Right cardiac atrium (tissue), 5 donors: Measurements from ENCODE around the gene HS1BP3. TPM values are rescaled to one million over a fixed set of nuclear protein-coding genes. Genes with fewer than 3 reads are reported as not detected.

Experiments
- ATAC-seq, 2 donors: fragments of 200-7000 bp; cut with Tn5 transposase; one replicate each; pipeline versions ENCODE4 v1.8.0 to v1.9.1; 2020; ENCODE audit warnings: moderate library complexity in 2 of 2, mild to moderate bottlenecking in 1 of 2
- DNase-seq, 3 donors: peaks; one replicate each; pipeline ENCODE4 v3.0.0-alpha.2; 2020
- H3K27ac ChIP-seq: one replicate; pipeline ENCODE4 v1.5.1; 2013; ENCODE audit warnings: mild to moderate bottlenecking, low read length, control low read depth, moderate library complexity
- H3K27me3 ChIP-seq: one replicate; pipeline ENCODE4 v1.6.1; 2013; ENCODE audit not compliant: control insufficient read depth, insufficient read depth
- H3K4me1 ChIP-seq: one replicate; pipeline ENCODE4 v1.6.1; 2013; ENCODE audit warnings: low read length; ENCODE audit not compliant: control insufficient read depth, insufficient read depth
- H3K4me3 ChIP-seq: one replicate; pipeline ENCODE4 v1.5.1; 2013; ENCODE audit warnings: low read length, control low read depth
- H3K9me3 ChIP-seq: one replicate; pipeline ENCODE4 v1.6.1; 2013; ENCODE audit warnings: low read length; ENCODE audit not compliant: control insufficient read depth
- WGBS: extraction: QIAGEN DNeasy Blood & Tissue Kit; methylation state at CpG from one replicate; pipeline ENCODE4 v1.1.7; 2013; 5-methylcytosine and 5-hydroxymethylcytosine counted together
- intact Hi-C, 4 donors: fragments of 100-400 bp; cut with DNase I; formaldehyde crosslinking; loops; one replicate each; pipeline versions ENCODE4 v1.11.0 to v1.14.0; 2022 to 2023
- polyA plus RNA-seq: library from polyadenylated mRNA; stranded (reverse); fragments of 200-250 nt; gene quantifications from one replicate; pipeline ENCODE4 v1.2.3, GENCODE V29; 2013
- total RNA-seq, 4 donors: library from RNA; stranded (reverse); fragmentation: NEBNext Ultra II Directional; extraction: Animal tissue kit (Norgen Biotek cat#: 25700); gene quantifications; one replicate each; pipeline ENCODE4 v1.2.1, GENCODE V29; 2021
- donor health status: healthy with polysubstance abuse.
- donor health status: DM: no; HTN: yes; CAD: no.
- donor health status: DM: no; HTN: no; CAD: no.
- donor health status: DM: no; HTN: yes; CAD: no; lungs with severe emphysema.
- donor health status: DM: yes; HTN: yes; CAD: no.

The HS1BP3 gene
- total and polyA plus RNA-seq, 5 donors, result 21.8 to 29.8 (median 26.2) TPM

GRCh38 chr2:20573620-20574422 lies 77.1 kb downstream of the HS1BP3 start:
- WGBS, result 56% methylated on average over 10 of the region's 10 CpGs
- Histone ChIP-seq H3K27ac (peak overlapping the region; percentile 90), H3K9me3 (no peaks in the 10 kb centered on the region), H3K27me3 (no peaks in the 10 kb centered on the region), H3K4me3 (no peak overlapping the region), H3K4me1 (peaks cover 51% of the 10 kb centered on the region)
- intact Hi-C loops, result loop anchor here in 1 of 4 donors (10.0 kb wide), 1 partner anchor 51 kb away; no protein-coding TSS in a partner anchor
- ATAC-seq, result no peak
- peak in 1 of 3 donors; percentile 73 for DNase-seq

- Histone ChIP-seq H3K9me3 (no peaks in the 10 kb centered on the region), H3K4me3 (no peak overlapping the region), H3K27ac (peak overlapping the region; percentile 31), H3K27me3 (no peaks in the 10 kb centered on the region), H3K4me1 (peaks cover 46% of the 10 kb centered on the region)
- ATAC-seq, result no peak
- 91% methylated on average over 5 of the region's 5 CpGs for WGBS
- intact Hi-C loops, result loop anchor here in 1 of 4 donors (10.0 kb wide), 1 partner anchor 53 kb away; no protein-coding TSS in a partner anchor
- DNase-seq, result no peak
Measured at GRCh38 chr2:20572221-20572620, 78.7 kb downstream of the HS1BP3 start.

GRCh38 chr2:20571644-20572215 lies 79.2 kb downstream of the HS1BP3 start:
- ATAC-seq (no peak), DNase-seq (peak in 1 of 3 donors; percentile 47)
- peak overlapping the region; percentile 31 for H3K27ac ChIP-seq

GRCh38 chr2:20571231-20571630 lies 79.7 kb downstream of the HS1BP3 start:
- no peaks in the 10 kb centered on the region for H3K9me3 ChIP-seq
- 69% methylated on average over 10 of the region's 10 CpGs for WGBS
- H3K27ac ChIP-seq, result peak overlapping the region; percentile 72
- peak; percentile 35 to 61 for ATAC-seq
- H3K4me3 ChIP-seq, result no peak overlapping the region
- peaks cover 44% of the 10 kb centered on the region for H3K4me1 ChIP-seq
- H3K27me3 ChIP-seq, result no peaks in the 10 kb centered on the region
- DNase-seq, result peak in 1 of 3 donors; percentile 65
- intact Hi-C loops, result loop anchor here in 1 of 4 donors (10.0 kb wide), 1 partner anchor 54 kb away; no protein-coding TSS in a partner anchor

More at GRCh38 chr2:20571644-20572215, 79.2 kb downstream of the HS1BP3 start:
- intact Hi-C loops, result loop anchor here in 1 of 4 donors (10.0 kb wide), 1 partner anchor 53 kb away; no protein-coding TSS in a partner anchor
- Histone ChIP-seq H3K4me1 (peaks cover 48% of the 10 kb centered on the region), H3K4me3 (no peak overlapping the region), H3K27me3 (no peaks in the 10 kb centered on the region), H3K9me3 (no peaks in the 10 kb centered on the region)
- 92% methylated on average over 7 of the region's 7 CpGs for WGBS

- ATAC-seq (no peak), DNase-seq (no peak)
- no peak overlapping the region for H3K4me3 ChIP-seq
- peak overlapping the region; percentile 72 for H3K27ac ChIP-seq
- no peaks in the 10 kb centered on the region for H3K9me3 ChIP-seq
- no peaks in the 10 kb centered on the region for H3K27me3 ChIP-seq
- H3K4me1 ChIP-seq, result peaks cover 38% of the 10 kb centered on the region
- 96% methylated on average over 6 of the region's 6 CpGs for WGBS
- intact Hi-C loops, result loop anchor here in 1 of 4 donors (10.0 kb wide), 1 partner anchor 55 kb away; no protein-coding TSS in a partner anchor
Measured at GRCh38 chr2:20570249-20570648, 80.6 kb downstream of the HS1BP3 start.

GRCh38 chr2:20569464-20570223 lies 81.3 kb downstream of the HS1BP3 start:
- 62% methylated on average over 7 of the region's 7 CpGs for WGBS
- ATAC-seq, result no peak
- H3K9me3 ChIP-seq, result no peaks in the 10 kb centered on the region
- DNase-seq, result no peak
- intact Hi-C loops, result loop anchor here in 1 of 4 donors (10.0 kb wide), 1 partner anchor 55 kb away; no protein-coding TSS in a partner anchor
- no peaks in the 10 kb centered on the region for H3K27me3 ChIP-seq
- no peak overlapping the region for H3K4me3 ChIP-seq
- peak overlapping the region; percentile 94 for H3K27ac ChIP-seq
- H3K4me1 ChIP-seq, result peaks cover 38% of the 10 kb centered on the region

GRCh38 chr2:20568501-20569463 lies 82.1 kb downstream of the HS1BP3 start:
- intact Hi-C loops, result no loop called here
- peaks cover 36% of the 10 kb centered on the region for H3K4me1 ChIP-seq
- WGBS, result 52% methylated on average over 13 of the region's 13 CpGs
- H3K9me3 ChIP-seq, result no peaks in the 10 kb centered on the region
- peak overlapping the region; percentile 90 for H3K27ac ChIP-seq
- DNase-seq, result peak in 1 of 3 donors; percentile 67
- H3K4me3 ChIP-seq, result no peak overlapping the region
- peak; percentile 40 to 57 for ATAC-seq
- no peaks in the 10 kb centered on the region for H3K27me3 ChIP-seq

GRCh38 chr2:20567926-20568179 lies 83.0 kb downstream of the HS1BP3 start:
- intact Hi-C loops, result no loop called here
- peak in 1 of 3 donors; percentile 35 for DNase-seq
- no peaks in the 10 kb centered on the region for H3K9me3 ChIP-seq
- WGBS, result 63% methylated on average over 2 of the region's 2 CpGs
- H3K4me1 ChIP-seq, result peaks cover 34% of the 10 kb centered on the region
- no peak for ATAC-seq
- H3K27me3 ChIP-seq, result no peaks in the 10 kb centered on the region
- no peak overlapping the region for H3K4me3 ChIP-seq
- peak overlapping the region; percentile 29 for H3K27ac ChIP-seq
